GM23248 (cell line): ENCODE results near the gene UIMC1. TPM values are rescaled to one million over a fixed set of nuclear protein-coding genes. Genes with fewer than 3 reads are reported as not detected.

Experiments used
- DNase-seq: peaks from one replicate; pipeline ENCODE4 v3.0.0-alpha.2; 2015
- H2AFZ ChIP-seq: fragments of 200-600 bp; sonication (generic); 2 replicates; pipeline ENCODE4 v1.6.1; 2016; ENCODE audit warnings: antibody characterized with exemption
- H3F3A ChIP-seq: fragments of 200-600 bp; sonication (generic); 2 replicates; pipeline ENCODE4 v1.6.1; 2016; ENCODE audit warnings: mild to moderate bottlenecking, antibody characterized with exemption, mixed run types; ENCODE audit not compliant: insufficient read depth
- H3K27ac ChIP-seq: fragments of 200-600 bp; sonication (generic); 2 replicates; pipeline ENCODE4 v1.5.1; 2016; ENCODE audit warnings: mild to moderate bottlenecking
- H3K27me3 ChIP-seq: fragments of 200-600 bp; sonication (generic); replicated peaks from 2 replicates; pipeline ENCODE4 v1.6.1; 2016; ENCODE audit warnings: mild to moderate bottlenecking; ENCODE audit not compliant: insufficient read depth
- H3K36me3 ChIP-seq: fragments of 200-600 bp; sonication (generic); 2 replicates; pipeline ENCODE4 v1.6.1; 2016; ENCODE audit warnings: low read depth, mild to moderate bottlenecking
- H3K4me1 ChIP-seq: fragments of 200-600 bp; sonication (generic); 2 replicates; pipeline ENCODE4 v1.6.1; 2016; ENCODE audit warnings: mild to moderate bottlenecking; ENCODE audit not compliant: insufficient read depth
- H3K4me2 ChIP-seq: fragments of 200-600 bp; sonication (generic); one replicate; pipeline ENCODE4 v1.6.1; 2016; ENCODE audit warnings: mild to moderate bottlenecking; ENCODE audit not compliant: unreplicated experiment
- H3K4me3 ChIP-seq: fragments of 200-600 bp; sonication (generic); 2 replicates; pipeline ENCODE4 v1.5.1; 2016; ENCODE audit warnings: mild to moderate bottlenecking
- H3K79me2 ChIP-seq: fragments of 200-600 bp; sonication (generic); 2 replicates; pipeline ENCODE4 v1.6.1; 2016; ENCODE audit warnings: mild to moderate bottlenecking; ENCODE audit not compliant: insufficient read depth
- H3K9ac ChIP-seq: fragments of 200-600 bp; sonication (generic); 2 replicates; pipeline ENCODE4 v1.6.1; 2016; ENCODE audit warnings: mild to moderate bottlenecking
- H3K9me2 ChIP-seq: fragments of 200-600 bp; sonication (generic); 2 replicates; pipeline ENCODE4 v1.6.1; 2016; ENCODE audit warnings: mixed run types, mild to moderate bottlenecking, moderate library complexity; ENCODE audit not compliant: insufficient read depth
- H3K9me3 ChIP-seq: fragments of 200-600 bp; sonication (generic); one replicate; pipeline ENCODE4 v1.6.1; 2017; ENCODE audit warnings: low read depth
- H4K20me1 ChIP-seq: fragments of 200-600 bp; sonication (generic); 2 replicates; pipeline ENCODE4 v1.6.0; 2016; ENCODE audit not compliant: insufficient read depth
- EZH2 ChIP-seq: fragments of 200-600 bp; sonication (generic); IDR thresholded peaks from 2 replicates; pipeline ENCODE4 v1.6.1; 2018; ENCODE audit warnings: antibody characterized with exemption, mild to moderate bottlenecking; ENCODE audit not compliant: insufficient read depth, poor library complexity, severe bottlenecking
- EZH2phosphoT487 ChIP-seq: fragments of 200-600 bp; sonication (generic); IDR thresholded peaks from 2 replicates; pipeline ENCODE4 v1.6.1; 2018; ENCODE audit warnings: antibody characterized with exemption, moderate library complexity, mild to moderate bottlenecking, low read depth; ENCODE audit not compliant: insufficient read depth
- WGBS, 2 experiments: methylation state at CpG; one replicate each; pipeline ENCODE4 v1.1.6; 2015 to 2017; ENCODE audit warnings: low lambda C conversion rate in 2 of 2, low coverage in 1 of 2; ENCODE audit errors: missing lambda C conversion rate in 2 of 2; 5-methylcytosine and 5-hydroxymethylcytosine counted together
- in situ Hi-C: fragments of 300-500 bp; cut with MboI; formaldehyde crosslinking; loops from 2 replicates; pipeline ENCODE4 v1.15.0; 2020
- polyA plus RNA-seq: library from polyadenylated mRNA; unstranded; fragments of >200 nt; fragmentation: Nextera tagmentation; extraction: Ambion mirVana; gene quantifications from 2 replicates; pipeline ENCODE4 v1.2.1, GENCODE V29; 2016
- total RNA-seq: library from RNA; depleted of rRNA; stranded (reverse); fragments of >200 nt; shearing (Covaris generic); gene quantifications from 2 replicates; pipeline ENCODE4 v1.2.3, GENCODE V29; 2014

The UIMC1 gene
- total and polyA plus RNA-seq, 2 experiments from 2014 or later, result 18.4 to 27.6 TPM

DNA sequence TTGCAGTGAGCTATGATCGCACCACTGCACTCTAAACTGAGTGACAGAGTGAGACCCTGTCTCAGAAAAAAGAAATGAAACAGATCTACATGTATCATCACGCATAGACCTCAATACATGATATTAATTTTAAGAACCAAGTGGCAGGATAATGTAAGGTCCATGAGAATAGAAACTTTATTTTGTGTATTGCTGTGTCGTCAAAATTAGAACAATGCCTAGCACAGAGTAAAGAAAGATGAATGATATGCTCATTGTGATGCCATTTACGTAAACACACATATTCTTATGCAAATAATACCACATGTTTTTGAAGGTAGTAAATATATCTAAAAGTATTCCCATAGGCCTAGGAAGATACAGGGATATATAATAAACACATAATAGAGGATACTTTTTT, 3.6 kb upstream of the UIMC1 start:
- H3K9me2 ChIP-seq, result no peaks in the 10 kb centered on the region
- no peaks in the 10 kb centered on the region for H3K36me3 ChIP-seq
- no peak overlapping the region for H2AFZ ChIP-seq
- no peak overlapping the region for H3K9ac ChIP-seq
- WGBS, 2 experiments, result 79 to 85% methylated on average over 4 of the region's 4 CpGs
- no peak for DNase-seq
- no peaks in the 10 kb centered on the region for H3K27me3 ChIP-seq
- H3K4me3 ChIP-seq, result no peak overlapping the region
- H3F3A ChIP-seq, result peaks cover 5% of the 10 kb centered on the region; the same call in 1 of the 2 replicates
- H3K4me1 ChIP-seq, result peaks cover 3% of the 10 kb centered on the region
- H3K4me2 ChIP-seq, result no peak overlapping the region
- in situ Hi-C loops, result no loop called here
- TF ChIP-seq EZH2 (no peak), EZH2phosphoT487 (no peak)
- H3K79me2 ChIP-seq, result peaks cover 6% of the 10 kb centered on the region
- H4K20me1 ChIP-seq, result no peaks in the 10 kb centered on the region
- H3K9me3 ChIP-seq, result no peaks in the 10 kb centered on the region
- H3K27ac ChIP-seq, result no peak overlapping the region

DNA sequence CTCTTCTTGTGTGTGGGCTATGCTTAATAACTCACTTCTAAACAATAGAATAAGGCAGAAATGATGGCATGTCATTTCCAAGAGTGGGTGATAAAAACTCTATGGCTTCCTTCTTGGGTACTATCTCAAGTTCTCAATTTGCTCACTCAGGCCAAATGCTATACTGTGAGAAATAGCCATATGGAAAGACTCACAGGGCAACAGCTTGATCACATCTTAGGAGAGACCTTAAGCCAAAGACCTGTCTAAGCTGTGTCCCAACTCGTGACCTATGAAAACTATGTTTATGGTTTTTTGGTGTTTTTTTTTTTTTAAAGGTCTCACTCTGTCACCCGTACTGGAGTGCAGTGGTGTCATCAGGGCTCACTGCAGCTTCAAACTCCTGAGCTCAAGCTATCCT, 2.1 kb upstream of the UIMC1 start:
- no peak overlapping the region for H3K4me3 ChIP-seq
- H3K9me2 ChIP-seq, result no peaks in the 10 kb centered on the region
- TF ChIP-seq EZH2 (no peak), EZH2phosphoT487 (no peak)
- H4K20me1 ChIP-seq, result peaks cover 3% of the 10 kb centered on the region; the same call in 1 of the 2 replicates
- H3K27me3 ChIP-seq, result no peaks in the 10 kb centered on the region
- 69 to 77% methylated on average over 2 of the region's 2 CpGs for WGBS, 2 experiments
- H2AFZ ChIP-seq, result no peak overlapping the region
- no peak overlapping the region for H3K4me2 ChIP-seq
- H3F3A ChIP-seq, result peaks cover 5% of the 10 kb centered on the region; the same call in 1 of the 2 replicates
- H3K36me3 ChIP-seq, result no peaks in the 10 kb centered on the region
- H3K9me3 ChIP-seq, result no peaks in the 10 kb centered on the region
- no peak overlapping the region for H3K27ac ChIP-seq
- in situ Hi-C loops, result no loop called here
- no peak overlapping the region for H3K9ac ChIP-seq
- peaks cover 20% of the 10 kb centered on the region for H3K79me2 ChIP-seq
- DNase-seq, result no peak
- H3K4me1 ChIP-seq, result peaks cover 14% of the 10 kb centered on the region

DNA sequence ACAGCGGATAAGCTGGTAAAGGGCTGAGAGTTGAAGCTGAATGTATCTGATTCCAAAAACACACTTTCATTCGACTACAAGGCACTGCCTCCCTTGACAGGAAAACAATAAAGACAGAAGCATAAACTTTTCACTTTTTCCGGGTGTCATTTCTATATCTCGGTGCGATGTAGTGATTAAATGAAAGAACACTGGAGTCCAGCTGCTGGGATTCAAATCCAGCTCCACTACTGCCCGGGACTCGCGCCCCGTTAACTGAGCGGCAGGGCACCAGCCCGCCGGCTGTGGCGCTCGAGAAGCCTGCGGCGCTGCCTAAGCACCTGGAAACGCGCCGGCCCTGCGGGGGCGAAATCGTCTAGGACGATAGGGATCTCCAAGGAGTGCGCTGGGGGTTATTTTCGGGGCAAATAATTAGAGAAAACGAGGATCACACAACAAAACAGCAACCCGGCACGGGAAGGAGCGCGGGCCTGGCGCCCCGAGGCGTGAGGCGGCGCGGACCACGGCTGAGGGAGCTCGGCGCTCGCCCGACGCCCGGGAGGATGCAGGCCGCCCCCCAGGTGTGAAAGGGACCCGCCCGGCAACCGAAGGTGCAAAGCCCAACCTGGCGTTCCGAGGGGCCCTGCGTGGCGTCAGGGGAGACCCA, 837 bp downstream of the UIMC1 start:
- Histone ChIP-seq H3F3A (peaks cover 5% of the 10 kb centered on the region; the same call in 1 of the 2 replicates), H3K9ac (peak overlapping the region; percentile 91), H4K20me1 (peaks cover 10% of the 10 kb centered on the region; the same call in 1 of the 2 replicates), H2AFZ (peak overlapping the region; percentile 90), H3K4me1 (peaks cover 14% of the 10 kb centered on the region), H3K27me3 (no peaks in the 10 kb centered on the region), H3K79me2 (peaks cover 50% of the 10 kb centered on the region), H3K4me2 (peak overlapping the region; percentile 85), H3K27ac (peak overlapping the region; percentile 83), H3K36me3 (0 out of 2 replicates have a peak, but pooled peaks cover 4% of the 10 kb centered on the region), H3K9me2 (no peaks in the 10 kb centered on the region), H3K9me3 (no peaks in the 10 kb centered on the region), H3K4me3 (peak overlapping the region; percentile 83)
- 1% methylated on average over 45 to 51 of the region's 51 CpGs for WGBS, 2 experiments
- DNase-seq, result peak; percentile 94
- TF ChIP-seq EZH2, result no peak
- no peak for TF ChIP-seq EZH2phosphoT487
- in situ Hi-C loops, result no loop called here

DNA sequence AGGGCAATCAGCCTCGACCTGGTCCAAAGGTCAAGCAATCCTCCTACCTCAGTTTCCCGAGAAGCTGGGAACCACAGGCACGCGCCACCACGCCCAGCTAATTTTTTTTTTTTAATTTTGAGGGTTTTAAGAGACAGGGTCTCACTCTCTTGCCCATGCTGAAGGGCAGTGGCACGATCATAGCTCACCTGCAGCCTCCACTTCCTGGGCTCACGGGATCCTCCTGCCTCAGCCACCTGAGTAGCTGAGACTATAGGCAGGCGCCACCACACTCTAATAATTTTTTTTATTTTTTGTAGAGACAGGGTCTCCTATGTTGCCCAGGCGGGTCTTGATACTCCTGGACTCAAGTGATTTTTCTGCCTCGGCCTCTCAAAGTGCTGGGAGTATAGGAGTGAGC, 1.6 kb downstream of the UIMC1 start:
- peak overlapping the region; percentile 85 for H3K4me2 ChIP-seq

More for the DNA sequence above, 1.6 kb downstream of the UIMC1 start:
- TF ChIP-seq EZH2 (no peak), EZH2phosphoT487 (no peak)
- Histone ChIP-seq H3K27me3 (no peaks in the 10 kb centered on the region), H3F3A (peaks cover 5% of the 10 kb centered on the region; the same call in 1 of the 2 replicates), H3K9ac (peak overlapping the region; percentile 91), H3K4me3 (peak overlapping the region; percentile 83), H3K27ac (no peak overlapping the region), H3K9me3 (no peaks in the 10 kb centered on the region), H3K4me1 (peaks cover 14% of the 10 kb centered on the region), H3K36me3 (0 out of 2 replicates have a peak, but pooled peaks cover 4% of the 10 kb centered on the region), H4K20me1 (peaks cover 14% of the 10 kb centered on the region; the same call in 1 of the 2 replicates), H3K9me2 (no peaks in the 10 kb centered on the region), H2AFZ (no peak overlapping the region), H3K79me2 (peaks cover 58% of the 10 kb centered on the region)
- in situ Hi-C loops, result no loop called here
- DNase-seq, result no peak
- 97% methylated on average over 10 of the region's 10 CpGs for WGBS, 2 experiments
